WTC11 (cell line): ENCODE results near the gene FZD10. TPM values are rescaled to one million over a fixed set of nuclear protein-coding genes. Genes with fewer than 3 reads are reported as not detected.

Source experiments
- ATAC-seq: fragments of 200-7000 bp; cut with Tn5 transposase; 2 replicates; pipeline ENCODE4 v1.10.0; 2021; ENCODE audit warnings: mild to moderate bottlenecking, moderate library complexity
- CTCF ChIA-PET: fragments of 300-600 bp; sonication (Branson Sonifier 250); formaldehyde crosslinking; loops from one replicate; lab custom pipeline; 2021; ENCODE audit warnings: antibody characterized with exemption; lab: Charles Lee
- POLR2A ChIA-PET: fragments of 350-600 bp; sonication (Branson Sonifier 250); formaldehyde crosslinking; loops from one replicate; lab custom pipeline; 2021; ENCODE audit warnings: antibody characterized with exemption; lab: Charles Lee
- DNase-seq: peaks from one replicate; pipeline ENCODE4 v3.0.0; 2021; ENCODE audit warnings: low spot score
- H3K27ac Mint-ChIP-seq: 2 replicates; pipeline ENCODE4 v1.8.0; 2021; ENCODE audit warnings: mixed read lengths
- H3K27me3 Mint-ChIP-seq: 2 replicates; pipeline ENCODE4 v1.8.0; 2021; ENCODE audit warnings: low read depth, mild to moderate bottlenecking, moderate library complexity, mixed read lengths
- H3K36me3 Mint-ChIP-seq: 2 replicates; pipeline ENCODE4 v1.8.0; 2021; ENCODE audit warnings: mixed read lengths
- H3K4me1 Mint-ChIP-seq: 2 replicates; pipeline ENCODE4 v1.8.0; 2022; ENCODE audit warnings: mixed read lengths
- H3K4me3 Mint-ChIP-seq: 2 replicates; pipeline ENCODE4 v1.8.0; 2021; ENCODE audit warnings: mild to moderate bottlenecking, moderate library complexity, mixed read lengths
- H3K9me3 Mint-ChIP-seq: 2 replicates; pipeline ENCODE4 v1.8.0; 2021; ENCODE audit warnings: mixed read lengths
- CREM ChIP-seq: sonication (generic); formaldehyde crosslinking; IDR thresholded peaks from 2 replicates; pipeline ENCODE4 v1.8.1; 2022; ENCODE audit warnings: mild to moderate bottlenecking, missing genetic modification reagents, moderate library complexity
- E2F1 ChIP-seq: sonication (generic); formaldehyde crosslinking; IDR thresholded peaks from 2 replicates; pipeline ENCODE4 v1.8.0; 2022; ENCODE audit warnings: mild to moderate bottlenecking, missing genetic modification reagents
- ELF4 ChIP-seq: sonication (generic); formaldehyde crosslinking; IDR thresholded peaks from 2 replicates; pipeline ENCODE4 v1.8.1; 2022; ENCODE audit warnings: low read depth, mild to moderate bottlenecking, moderate library complexity, missing genetic modification reagents
- FOXJ3 ChIP-seq: sonication (generic); formaldehyde crosslinking; IDR thresholded peaks from 2 replicates; pipeline ENCODE4 v1.9.0; 2021; ENCODE audit warnings: missing genetic modification reagents, mild to moderate bottlenecking, borderline replicate concordance
- GTF2I ChIP-seq: fragments of 250-450 bp; sonication (Bioruptor Pico); conservative IDR thresholded peaks from 2 replicates; pipeline ENCODE4 v1.4.0; 2021; ENCODE audit warnings: mild to moderate bottlenecking
- HMGA2 ChIP-seq: fragments of 250-450 bp; sonication (Bioruptor Pico); IDR thresholded peaks from 2 replicates; pipeline ENCODE4 v1.4.0; 2021; ENCODE audit warnings: mild to moderate bottlenecking, moderate library complexity
- HMGXB4 ChIP-seq: sonication (generic); formaldehyde crosslinking; IDR thresholded peaks from 2 replicates; pipeline ENCODE4 v1.8.1; 2023; ENCODE audit warnings: mild to moderate bottlenecking, moderate library complexity, missing genetic modification reagents
- IRF2 ChIP-seq: sonication (generic); formaldehyde crosslinking; IDR thresholded peaks from 2 replicates; pipeline ENCODE4 v1.8.0; 2022; ENCODE audit warnings: low read depth, missing genetic modification reagents, borderline replicate concordance
- KAT7 ChIP-seq: sonication (generic); formaldehyde crosslinking; IDR thresholded peaks from 2 replicates; pipeline ENCODE4 v1.8.1; 2023; ENCODE audit warnings: missing genetic modification reagents, mild to moderate bottlenecking, borderline replicate concordance
- NFATC4 ChIP-seq: fragments of 250-450 bp; sonication (Bioruptor Pico); IDR thresholded peaks from 2 replicates; pipeline ENCODE4 v1.9.0; 2021; ENCODE audit warnings: mild to moderate bottlenecking
- NFE2L1 ChIP-seq: sonication (generic); formaldehyde crosslinking; IDR thresholded peaks from 2 replicates; pipeline ENCODE4 v1.8.1; 2023; ENCODE audit warnings: missing genetic modification reagents
- NFYB ChIP-seq: sonication (generic); formaldehyde crosslinking; conservative IDR thresholded peaks from 2 replicates; pipeline ENCODE4 v1.8.0; 2022; ENCODE audit warnings: low read depth, missing genetic modification reagents
- PRDM15 ChIP-seq: sonication (generic); formaldehyde crosslinking; IDR thresholded peaks from 2 replicates; pipeline ENCODE4 v1.8.0; 2022; ENCODE audit warnings: missing genetic modification reagents
- SP1 ChIP-seq: sonication (generic); formaldehyde crosslinking; conservative IDR thresholded peaks from 2 replicates; pipeline ENCODE4 v1.8.1; 2022; ENCODE audit warnings: missing genetic modification reagents
- TEAD4 ChIP-seq: sonication (generic); formaldehyde crosslinking; IDR thresholded peaks from 2 replicates; pipeline ENCODE4 v1.8.0; 2022; ENCODE audit warnings: mild to moderate bottlenecking, missing genetic modification reagents
- USF1 ChIP-seq: sonication (generic); formaldehyde crosslinking; IDR thresholded peaks from 2 replicates; pipeline ENCODE4 v1.8.0; 2022; ENCODE audit warnings: mild to moderate bottlenecking, missing genetic modification reagents
- ZNF138 ChIP-seq: sonication (generic); formaldehyde crosslinking; conservative IDR thresholded peaks from 2 replicates; pipeline ENCODE4 v1.8.1; 2022; ENCODE audit warnings: mild to moderate bottlenecking, moderate library complexity, missing genetic modification reagents
- ZNF219 ChIP-seq: sonication (generic); formaldehyde crosslinking; IDR thresholded peaks from 2 replicates; pipeline ENCODE4 v1.8.0; 2023; ENCODE audit warnings: missing genetic modification reagents, mild to moderate bottlenecking, borderline replicate concordance
- ZNF263 ChIP-seq: sonication (generic); formaldehyde crosslinking; IDR thresholded peaks from 2 replicates; pipeline ENCODE4 v1.8.1; 2022; ENCODE audit warnings: low read depth, mild to moderate bottlenecking, moderate library complexity, missing genetic modification reagents
- ZNF281 ChIP-seq: sonication (generic); formaldehyde crosslinking; IDR thresholded peaks from 2 replicates; pipeline ENCODE4 v1.8.0; 2023; ENCODE audit warnings: mild to moderate bottlenecking, missing genetic modification reagents
- ZNF317 ChIP-seq: sonication (generic); formaldehyde crosslinking; IDR thresholded peaks from 2 replicates; pipeline ENCODE4 v1.8.1; 2023; ENCODE audit warnings: low read depth, mild to moderate bottlenecking, moderate library complexity, missing genetic modification reagents, borderline replicate concordance
- ZNF532 ChIP-seq: fragments of 250-450 bp; sonication (Bioruptor Pico); IDR thresholded peaks from 2 replicates; pipeline ENCODE4 v1.9.0; 2021; ENCODE audit warnings: mild to moderate bottlenecking, borderline replicate concordance
- total RNA-seq: library from RNA; stranded (reverse); gene quantifications from 3 replicates; pipeline ENCODE4 v1.2.3, GENCODE V29; 2021

The FZD10 gene
- total RNA-seq, 1 experiment from 2014 or later: 1.1 TPM

GRCh38 chr12:130179621-130180020 is 17.4 kb downstream of the FZD10 start:
- ATAC-seq: no peak
- no peak for TF ChIP-seq NFYB (CRISPR knock-in tag)
- no peak for TF ChIP-seq PRDM15 (CRISPR knock-in tag)
- TF ChIP-seq ZNF138: no peak
- no peak for TF ChIP-seq ZNF317 (CRISPR knock-in tag)
- no peak for TF ChIP-seq ELF4 (CRISPR knock-in tag)
- no peak for TF ChIP-seq ZNF219
- no peak for TF ChIP-seq HMGXB4 (CRISPR knock-in tag)
- TF ChIP-seq HMGA2 (CRISPR knock-in tag): no peak
- TF ChIP-seq ZNF263 (CRISPR knock-in tag): no peak
- TF ChIP-seq NFE2L1 (CRISPR knock-in tag): no peak
- TF ChIP-seq USF1 (CRISPR knock-in tag): no peak
- no peak for TF ChIP-seq TEAD4 (CRISPR knock-in tag)
- no peak for TF ChIP-seq CREM (CRISPR knock-in tag)
- no peak for TF ChIP-seq NFATC4 (CRISPR knock-in tag)
- TF ChIP-seq FOXJ3 (CRISPR knock-in tag): no peak
- Mint-ChIP-seq H3K27me3 (peaks cover 4% of the 10 kb centered on the region), H3K9me3 (peaks cover 28% of the 10 kb centered on the region), H3K36me3 (peaks cover 26% of the 10 kb centered on the region), H3K4me1 (peaks cover 11% of the 10 kb centered on the region; the same call in 1 of the 2 replicates), H3K4me3 (no peak overlapping the region), H3K27ac (no peak overlapping the region)
- ChIA-PET CTCF (no interaction called here), POLR2A (no interaction called here)
- no peak for DNase-seq

- DNase-seq (no peak), ATAC-seq (no peak)
- Mint-ChIP-seq H3K9me3 (peaks cover 33% of the 10 kb centered on the region), H3K27me3 (peaks cover 2% of the 10 kb centered on the region), H3K4me1 (peaks cover 8% of the 10 kb centered on the region; the same call in 1 of the 2 replicates), H3K36me3 (peaks cover 26% of the 10 kb centered on the region), H3K4me3 (no peak overlapping the region), H3K27ac (no peak overlapping the region)
- ChIA-PET CTCF (no interaction called here), POLR2A (no interaction called here)
- TF ChIP-seq E2F1 (no peak), ZNF281 (no peak), ZNF532 (CRISPR knock-in tag) (no peak), SP1 (CRISPR knock-in tag) (no peak), GTF2I (CRISPR knock-in tag) (no peak), NFATC4 (CRISPR knock-in tag) (no peak), IRF2 (no peak), KAT7 (CRISPR knock-in tag) (no peak)
These were observed 18.9 kb downstream of the FZD10 start for GRCh38 chr12:130181211-130181610.
